Activated CD4-positive, alpha-beta memory T cell treated with anti-CD3 and anti-CD28 coated beads for 36 hours (primary cell): ENCODE data around the gene PTGIR. TPM values are rescaled to one million over a fixed set of nuclear protein-coding genes. Genes with fewer than 3 reads are reported as not detected.

ENCODE experiments used
- CTCF ChIA-PET: fragments of 350-600 bp; sonication (Branson Sonifier 250); formaldehyde crosslinking; loops from one replicate; lab custom pipeline; 2021; ENCODE audit warnings: antibody characterized with exemption, inconsistent platforms; lab: Charles Lee
- POLR2A ChIA-PET: fragments of 350-600 bp; sonication (Branson Sonifier 250); formaldehyde crosslinking; loops from one replicate; lab custom pipeline; 2021; ENCODE audit warnings: antibody characterized with exemption; lab: Charles Lee
- DNase-seq: peaks from one replicate; pipeline ENCODE4 v3.0.0-alpha.2; 2020
- H3K27ac Mint-ChIP-seq: one replicate; pipeline ENCODE4 v1.8.0; 2021; ENCODE audit warnings: mixed read lengths
- H3K27me3 Mint-ChIP-seq: one replicate; pipeline ENCODE4 v1.8.0; 2021; ENCODE audit warnings: mixed read lengths
- H3K36me3 Mint-ChIP-seq: one replicate; pipeline ENCODE4 v1.8.0; 2021; ENCODE audit warnings: mixed read lengths
- H3K4me1 Mint-ChIP-seq: one replicate; pipeline ENCODE4 v1.8.0; 2021; ENCODE audit warnings: low read depth, mixed read lengths
- H3K4me3 Mint-ChIP-seq: one replicate; pipeline ENCODE4 v1.8.0; 2021; ENCODE audit warnings: mild to moderate bottlenecking, mixed read lengths
- H3K9me3 Mint-ChIP-seq: one replicate; pipeline ENCODE4 v1.8.0; 2021; ENCODE audit warnings: mixed read lengths
- intact Hi-C: fragments of 100-400 bp; cut with micrococcal nuclease; formaldehyde crosslinking; loops from one replicate; pipeline ENCODE4 v1.15.1; 2023
- total RNA-seq, 2 experiments: library from RNA; stranded (reverse); gene quantifications; one replicate each; pipeline ENCODE4 v1.2.3, GENCODE V29; 2021

PTGIR gene
- total RNA-seq, 2 experiments from 2014 or later = 22.6 to 24.6 TPM

- CTCF ChIA-PET = interaction anchor here (5.0 kb wide), 1 partner anchor 11 kb away, joined by 28 read pairs; no protein-coding TSS in a partner anchor
- intact Hi-C loops = no loop called here
- H3K27me3 Mint-ChIP-seq = no peaks in the 10 kb centered on the region
These were observed 880 bp downstream of the PTGIR start for GRCh38 chr19:46623915-46624502.

DNA sequence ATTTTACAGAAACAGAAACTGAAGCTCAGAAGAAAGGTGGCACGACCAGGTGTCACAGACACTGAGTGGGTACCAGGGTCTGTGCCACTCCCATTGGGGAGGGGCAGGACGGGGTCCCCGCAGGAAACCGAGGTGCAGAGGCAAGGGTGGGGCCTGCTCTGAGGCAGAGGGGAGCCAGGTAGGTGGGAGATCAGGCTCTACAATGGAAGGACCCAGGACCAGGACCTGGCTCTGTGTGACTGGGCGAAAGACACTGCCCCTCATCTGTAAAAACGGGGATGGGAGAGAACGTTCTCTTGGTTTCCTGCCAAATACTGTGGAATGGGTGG, 2.8 kb downstream of the PTGIR start:
- DNase-seq = no peak
- Mint-ChIP-seq H3K27ac (peak overlapping the region; percentile 1), H3K4me3 (peak overlapping the region; percentile 67), H3K36me3 (peaks cover 12% of the 10 kb centered on the region), H3K4me1 (peaks cover 58% of the 10 kb centered on the region), H3K27me3 (no peaks in the 10 kb centered on the region), H3K9me3 (no peaks in the 10 kb centered on the region)
- ChIA-PET CTCF (interaction anchor here (1.0 to 13.2 kb wide), 4 partner anchors 9 to 93 kb away, joined by 4 to 319 read pairs (median 16); partner anchors contain the start of gene DACT3), POLR2A (no interaction called here)
- intact Hi-C loops = no loop called here

More at GRCh38 chr19:46623915-46624502, 880 bp downstream of the PTGIR start:
- Mint-ChIP-seq H3K27ac (peak overlapping the region; percentile 81), H3K9me3 (no peaks in the 10 kb centered on the region), H3K36me3 (peaks cover 12% of the 10 kb centered on the region), H3K4me3 (peak overlapping the region; percentile 76), H3K4me1 (peaks cover 47% of the 10 kb centered on the region)
- POLR2A ChIA-PET = interaction anchor here (1.0 to 1.1 kb wide), 3 partner anchors 7 to 21 kb away, joined by 3 to 4 read pairs (median 3); no protein-coding TSS in a partner anchor
- no peak for DNase-seq

- CTCF ChIA-PET = interaction anchor here (2.2 to 13.2 kb wide), 3 partner anchors 8 to 92 kb away, joined by 5 to 319 read pairs (median 28); partner anchors contain the start of gene DACT3
- intact Hi-C loops = no loop called here
- H3K27ac Mint-ChIP-seq = peak overlapping the region; percentile 93
- no peaks in the 10 kb centered on the region for H3K9me3 Mint-ChIP-seq
- peak; percentile 30 for DNase-seq
- POLR2A ChIA-PET = no interaction called here
- peaks cover 64% of the 10 kb centered on the region for H3K4me1 Mint-ChIP-seq
- H3K36me3 Mint-ChIP-seq = peaks cover 12% of the 10 kb centered on the region
- peak overlapping the region; percentile 67 for H3K4me3 Mint-ChIP-seq
- no peaks in the 10 kb centered on the region for H3K27me3 Mint-ChIP-seq
These were observed 3.4 kb downstream of the PTGIR start for GRCh38 chr19:46621191-46622117.

- peak overlapping the region; percentile 93 for H3K27ac Mint-ChIP-seq
- H3K4me3 Mint-ChIP-seq = peak overlapping the region; percentile 32
- no peak for DNase-seq
- peaks cover 12% of the 10 kb centered on the region for H3K36me3 Mint-ChIP-seq
- peaks cover 68% of the 10 kb centered on the region for H3K4me1 Mint-ChIP-seq
- ChIA-PET CTCF (interaction anchor here (2.2 to 13.2 kb wide), 2 partner anchors 41 to 92 kb away, joined by 5 to 319 read pairs; partner anchors contain the start of gene DACT3), POLR2A (interaction anchor here (0.7 to 1.2 kb wide), 2 partner anchors 9 to 17 kb away, joined by 3 to 4 read pairs; no protein-coding TSS in a partner anchor)
- H3K27me3 Mint-ChIP-seq = no peaks in the 10 kb centered on the region
- intact Hi-C loops = loop anchor here (1.0 kb wide), 1 partner anchor 14 kb away; no protein-coding TSS in a partner anchor
- no peaks in the 10 kb centered on the region for H3K9me3 Mint-ChIP-seq
These were observed 4.2 kb downstream of the PTGIR start for GRCh38 chr19:46620716-46621115.

DNA sequence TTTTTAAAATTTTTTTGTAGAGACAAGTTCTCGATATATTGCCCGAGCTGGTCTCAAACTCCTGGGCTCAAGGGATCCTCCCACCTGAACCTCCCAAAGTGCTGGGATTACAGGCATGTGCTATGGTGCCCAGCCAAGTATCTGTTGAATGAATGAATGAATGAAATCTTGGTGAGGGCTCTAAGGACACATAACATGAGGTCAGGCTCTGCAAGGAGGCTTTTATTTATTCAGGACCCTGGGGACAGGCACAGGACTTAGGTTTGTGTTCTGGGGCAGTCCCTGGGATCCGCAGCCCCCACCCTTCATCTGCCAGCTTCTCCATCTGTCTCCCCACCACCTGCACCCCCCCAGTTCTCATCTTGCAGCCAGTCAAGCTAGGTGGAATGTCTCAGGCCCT, 4.6 kb downstream of the PTGIR start:
- Mint-ChIP-seq H3K4me1 (peaks cover 66% of the 10 kb centered on the region), H3K27me3 (no peaks in the 10 kb centered on the region), H3K27ac (peak overlapping the region; percentile 93), H3K36me3 (peaks cover 12% of the 10 kb centered on the region), H3K4me3 (peak overlapping the region; percentile 32), H3K9me3 (no peaks in the 10 kb centered on the region)
- intact Hi-C loops = loop anchor here (1.0 kb wide), 1 partner anchor 14 kb away; no protein-coding TSS in a partner anchor
- ChIA-PET POLR2A (interaction anchor here (0.7 to 1.6 kb wide), 3 partner anchors 9 to 17 kb away, joined by 3 to 4 read pairs (median 3); no protein-coding TSS in a partner anchor), CTCF (interaction anchor here (0.6 to 13.2 kb wide), 5 partner anchors 10 to 108 kb away, joined by 3 to 319 read pairs (median 5); partner anchors contain the start of gene DACT3)
- no peak for DNase-seq

DNA sequence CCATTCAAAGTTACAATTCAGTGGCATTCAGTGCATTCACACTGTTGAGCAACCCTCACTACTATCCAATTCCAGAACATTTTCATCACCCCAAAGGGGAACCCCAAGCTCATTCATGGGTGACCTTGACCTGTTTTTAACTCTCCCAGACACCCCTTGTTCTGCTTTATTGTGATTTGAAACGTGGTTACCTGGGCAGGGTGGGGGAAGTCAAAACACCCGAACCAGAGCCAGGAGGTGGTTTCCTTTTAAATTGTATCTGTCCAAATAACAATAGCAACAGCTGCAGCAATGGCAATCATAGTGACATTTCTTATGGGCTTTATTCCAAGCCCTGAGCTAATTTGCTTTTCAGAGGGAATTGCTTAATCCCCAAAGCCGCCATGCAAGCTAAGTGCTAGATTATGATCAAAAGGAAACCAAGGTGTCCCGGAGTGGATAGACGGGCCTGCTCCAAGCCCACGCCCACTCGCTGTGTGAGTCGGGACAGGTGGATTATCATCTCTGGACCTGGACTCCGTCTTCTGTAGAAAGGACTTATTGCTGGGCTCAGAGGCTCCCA, 6.1 kb downstream of the PTGIR start:
- peak; percentile 30 for DNase-seq
- POLR2A ChIA-PET = interaction anchor here (1.0 to 3.8 kb wide), 5 partner anchors 13 to 104 kb away, joined by 3 to 26 read pairs (median 4); partner anchors contain the start of genes CALM3 and DACT3
- intact Hi-C loops = no loop called here
- Mint-ChIP-seq H3K4me1 (peaks cover 63% of the 10 kb centered on the region), H3K4me3 (peak overlapping the region; percentile 79), H3K27me3 (no peaks in the 10 kb centered on the region), H3K9me3 (no peaks in the 10 kb centered on the region), H3K36me3 (peaks cover 8% of the 10 kb centered on the region), H3K27ac (peak overlapping the region; percentile 93)
- CTCF ChIA-PET = interaction anchor here (2.1 to 13.2 kb wide), 3 partner anchors 17 to 86 kb away, joined by 5 to 319 read pairs (median 17); partner anchors contain the start of genes CALM3 and DACT3

DNA sequence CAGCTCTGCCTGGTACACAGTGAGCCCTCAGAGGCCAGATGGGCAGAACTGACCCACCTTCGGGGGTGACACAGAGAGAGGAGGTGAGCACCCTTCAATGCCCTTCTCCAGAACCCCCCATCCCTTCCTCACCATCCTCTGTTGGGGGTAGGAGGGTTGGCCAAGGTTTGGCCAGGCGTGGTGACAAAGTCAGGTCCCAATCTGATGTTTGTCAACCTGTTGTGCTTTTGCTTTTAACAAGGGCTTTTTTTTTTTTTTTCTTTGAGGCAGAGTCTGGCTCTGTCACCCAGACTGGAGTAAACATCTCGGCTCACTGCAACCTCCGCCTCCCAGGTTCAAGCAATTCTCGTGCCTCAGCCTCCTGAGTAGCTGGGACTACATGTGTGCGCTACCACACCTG, 7.3 kb downstream of the PTGIR start:
- ChIA-PET CTCF (interaction anchor here (0.6 to 13.2 kb wide), 13 partner anchors 9 to 136 kb away, joined by 3 to 319 read pairs (median 5); partner anchors contain the start of genes CALM3 and DACT3), POLR2A (interaction anchor here (1.4 to 3.8 kb wide), 3 partner anchors 7 to 44 kb away, joined by 4 to 26 read pairs (median 8); partner anchors contain the start of genes CALM3, DACT3 and PTGIR)
- peak; percentile 31 for DNase-seq
- Mint-ChIP-seq H3K4me1 (peaks cover 66% of the 10 kb centered on the region), H3K9me3 (no peaks in the 10 kb centered on the region), H3K36me3 (peaks cover 8% of the 10 kb centered on the region), H3K4me3 (no peak overlapping the region), H3K27ac (peak overlapping the region; percentile 89), H3K27me3 (no peaks in the 10 kb centered on the region)
- intact Hi-C loops = loop anchor here (2.0 kb wide), 1 partner anchor 15 kb away; no protein-coding TSS in a partner anchor

- peak overlapping the region; percentile 63 for H3K4me3 Mint-ChIP-seq
- peaks cover 2% of the 10 kb centered on the region for H3K36me3 Mint-ChIP-seq
- H3K27ac Mint-ChIP-seq = peak overlapping the region; percentile 89
- peak; percentile 86 for DNase-seq
- no peaks in the 10 kb centered on the region for H3K9me3 Mint-ChIP-seq
- no peaks in the 10 kb centered on the region for H3K27me3 Mint-ChIP-seq
- peaks cover 67% of the 10 kb centered on the region for H3K4me1 Mint-ChIP-seq
- CTCF ChIA-PET = interaction anchor here (0.6 to 13.2 kb wide), 16 partner anchors 9 to 204 kb away, joined by 3 to 319 read pairs (median 4); partner anchors contain the start of genes CALM3 and DACT3
- POLR2A ChIA-PET = interaction anchor here (0.7 to 3.8 kb wide), 5 partner anchors 8 to 52 kb away, joined by 3 to 26 read pairs (median 4); partner anchors contain the start of genes CALM3, DACT3 and PTGIR
- intact Hi-C loops = loop anchor here (2.0 kb wide), 1 partner anchor 14 kb away; no protein-coding TSS in a partner anchor
These were observed 8.1 kb downstream of the PTGIR start for GRCh38 chr19:46616631-46617322.

DNA sequence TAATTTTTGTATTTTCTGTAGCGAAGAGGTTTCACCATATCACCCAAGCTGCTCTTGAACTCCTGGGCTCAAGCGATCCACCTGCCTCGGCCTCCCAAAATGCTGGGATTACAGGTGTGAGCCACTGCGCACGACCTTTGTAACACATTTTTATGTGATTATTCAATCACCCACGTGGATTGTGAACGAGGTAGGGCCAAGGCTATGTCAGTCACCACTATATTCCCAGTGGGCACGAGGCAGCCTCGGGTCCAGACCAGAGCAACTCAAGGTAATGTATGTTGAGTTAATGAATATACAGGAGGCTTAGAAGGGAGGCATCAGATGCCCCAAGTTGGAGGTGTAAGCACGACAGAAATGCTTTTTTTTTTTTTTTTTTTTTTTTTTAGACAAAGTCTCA, 8.9 kb downstream of the PTGIR start:
- ChIA-PET POLR2A (interaction anchor here (0.9 to 3.8 kb wide), 4 partner anchors 9 to 45 kb away, joined by 3 to 26 read pairs (median 6); partner anchors contain the start of genes CALM3, DACT3 and PTGIR), CTCF (interaction anchor here (1.5 to 13.2 kb wide), 4 partner anchors 14 to 46 kb away, joined by 8 to 319 read pairs (median 27); partner anchors contain the start of genes CALM3 and DACT3)
- Mint-ChIP-seq H3K36me3 (peaks cover 3% of the 10 kb centered on the region), H3K27ac (peak overlapping the region; percentile 68), H3K4me1 (peaks cover 69% of the 10 kb centered on the region), H3K4me3 (no peak overlapping the region), H3K9me3 (no peaks in the 10 kb centered on the region), H3K27me3 (no peaks in the 10 kb centered on the region)
- DNase-seq = no peak
- intact Hi-C loops = loop anchor here (2.0 kb wide), 1 partner anchor 13 kb away; no protein-coding TSS in a partner anchor

DNA sequence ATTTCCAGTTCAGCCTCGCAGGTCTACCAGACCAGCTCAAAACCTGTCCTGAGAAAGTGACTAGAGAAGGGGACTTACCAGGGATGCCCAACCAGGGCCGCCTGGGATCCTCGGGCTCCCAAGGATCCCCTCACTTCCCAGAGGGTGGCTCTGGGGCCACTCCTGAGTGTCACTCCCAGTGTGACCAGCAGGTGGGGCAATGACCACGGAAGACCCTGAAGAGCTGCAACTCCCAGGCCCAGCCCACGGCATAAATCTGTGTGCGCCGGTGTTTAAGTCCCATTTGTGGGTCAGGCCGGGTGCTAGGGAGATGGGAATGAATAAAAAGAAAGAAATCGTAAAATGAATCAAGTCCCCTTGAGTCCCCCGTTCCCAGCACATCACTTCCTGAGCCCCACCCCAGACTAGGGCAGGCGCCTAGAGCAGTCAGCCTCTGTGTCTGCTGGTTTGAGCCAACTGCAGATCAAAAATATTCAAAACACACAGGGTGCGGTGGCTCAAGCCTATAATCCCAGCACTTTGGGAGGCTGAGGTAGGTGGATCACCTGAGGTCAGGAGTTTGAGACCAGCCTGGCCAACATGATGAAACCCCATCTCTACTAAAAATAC, 10.7 kb downstream of the PTGIR start:
- peaks cover 64% of the 10 kb centered on the region for H3K4me1 Mint-ChIP-seq
- ChIA-PET CTCF (interaction anchor here (0.6 to 13.2 kb wide), 21 partner anchors 9 to 227 kb away, joined by 3 to 319 read pairs (median 5); partner anchors contain the start of genes CALM3, DACT3 and PTGIR), POLR2A (interaction anchor here (1.3 to 1.8 kb wide), 2 partner anchors 12 to 47 kb away, joined by 5 to 11 read pairs; partner anchors contain the start of gene DACT3)
- intact Hi-C loops = loop anchor here (1.0 kb wide), 1 partner anchor 48 kb away; no protein-coding TSS in a partner anchor
- H3K27me3 Mint-ChIP-seq = no peaks in the 10 kb centered on the region
- H3K9me3 Mint-ChIP-seq = no peaks in the 10 kb centered on the region
- peak overlapping the region; percentile 78 for H3K27ac Mint-ChIP-seq
- H3K36me3 Mint-ChIP-seq = peaks cover 15% of the 10 kb centered on the region
- DNase-seq = peak; percentile 91
- H3K4me3 Mint-ChIP-seq = no peak overlapping the region
